Ovary (tissue), 9 donors: ENCODE data around the gene HLCS. TPM values are rescaled to one million over a fixed set of nuclear protein-coding genes. Genes with fewer than 3 reads are reported as not detected.

Experiments
- DNase-seq, 5 donors: peaks; one replicate each; pipeline ENCODE4 v3.0.0-alpha.2; 2019 to 2020
- H3K27ac ChIP-seq, 2 donors: fragments of 200-600 bp; one replicate each; pipeline versions ENCODE4 v1.5.1 to v1.8.0; 2019 to 2022
- H3K27me3 ChIP-seq: fragments of 200-600 bp; one replicate; pipeline ENCODE4 v1.8.0; 2022
- H3K36me3 ChIP-seq: fragments of 200-600 bp; sonication (generic); one replicate; pipeline ENCODE4 v1.5.1; 2019
- H3K4me1 ChIP-seq: one replicate; pipeline ENCODE4 v1.8.1; 2013; ENCODE audit warnings: mild to moderate bottlenecking, moderate library complexity; ENCODE audit not compliant: insufficient read depth
- H3K4me3 ChIP-seq: fragments of 200-600 bp; sonication (generic); one replicate; pipeline ENCODE4 v1.5.1; 2017
- H3K9me3 ChIP-seq, 2 donors: fragments of 200-600 bp in 1 of 2; sonication (generic) in 1 of 2; one replicate each; pipeline versions ENCODE4 v1.5.1 to v1.8.1; 2013 to 2019; ENCODE audit warnings: mild to moderate bottlenecking in 1 of 2, moderate library complexity in 1 of 2
- CTCF ChIP-seq, 3 donors: fragments of 450-650 bp in 2 of 3; fragments of 200-600 bp in 1 of 3; IDR thresholded peaks; one replicate each; pipeline versions ENCODE4 v1.5.1 to v1.8.0; 2016 to 2022; ENCODE audit warnings: antibody characterized with exemption in 3 of 3, mild to moderate bottlenecking in 1 of 3
- EP300 ChIP-seq: sonication (generic); formaldehyde crosslinking; IDR thresholded peaks from one replicate; pipeline ENCODE4 v1.6.1; 2017; ENCODE audit warnings: antibody characterized with exemption
- POLR2A ChIP-seq: fragments of 450-650 bp; IDR thresholded peaks from one replicate; pipeline ENCODE4 v1.6.1; 2017; ENCODE audit warnings: antibody characterized with exemption, mild to moderate bottlenecking, moderate library complexity
- WGBS, 3 donors: extraction: QIAGEN DNeasy Blood & Tissue Kit in 1 of 3; methylation state at CpG; one replicate each; pipeline versions ENCODE4 v1.1.5 to v1.1.7; 2013 to 2017; 5-methylcytosine and 5-hydroxymethylcytosine counted together
- intact Hi-C, 4 donors: fragments of 100-400 bp; cut with DNase I; formaldehyde crosslinking; loops; one replicate each; pipeline versions ENCODE4 v1.11.0 to v1.15.1; 2022 to 2023
- polyA plus RNA-seq, 2 donors: library from polyadenylated mRNA; stranded (reverse); fragments of 200-250 nt in 1 of 2; fragments of 350-450 nt in 1 of 2; fragmentation: Illumina TruSeq in 1 of 2; extraction: RNeasy Lipid Tissue Mini Kit (QIAGEN cat#74804) in 1 of 2; gene quantifications; one replicate each; pipeline ENCODE4 v1.2.3, GENCODE V29; 2013 to 2014
- total RNA-seq, 7 donors: library from RNA; depleted of rRNA in 2 of 7; stranded (reverse); fragments of >200 nt in 2 of 7; fragmentation: NEBNext Ultra II Directional in 3 of 7; extraction: Animal tissue kit (Norgen Biotek cat#: 25700) in 3 of 7; gene quantifications; one replicate each; pipeline versions ENCODE4 v1.1.0 to v1.2.4, GENCODE V29; 2016 to 2023
- donor health status: DM: no; HTN: no; CAD: no; lungs with moderate emphysema.
- donor health status: DM: no; HTN: no; CAD: no.
- donor health status: Bipolar disorder and iron deficiency.
- donor health status: DM: yes; HTN: yes; CAD: no.
- donor health status: DM: no; HTN: no; CAD: no.
- donor health status: DM: yes; HTN: yes; CAD: no.

The HLCS gene
- total and polyA plus RNA-seq, 9 donors = 4.0 to 20.3 (median 12.4) TPM

- no peak for DNase-seq
- Histone ChIP-seq H3K9me3 (no peaks in the 10 kb centered on the region), H3K36me3 (no peaks in the 10 kb centered on the region), H3K4me1 (peaks cover 3% of the 10 kb centered on the region), H3K27ac (no peak overlapping the region), H3K4me3 (no peak overlapping the region), H3K27me3 (no peaks in the 10 kb centered on the region)
- no peak for TF ChIP-seq POLR2A
- TF ChIP-seq CTCF (IDR thresholded peaks at IDR 0.05) = no peak
- no peak for TF ChIP-seq EP300
- 86 to 92% (median 89%) methylated on average over 18 of the region's 18 CpGs for WGBS, 3 donors
- intact Hi-C loops = loop anchor here in 1 of 4 donors (10.0 kb wide), 1 partner anchor 498 kb away; no protein-coding TSS in a partner anchor
Observed at GRCh38 chr21:36922861-36923260, 43.6 kb downstream of the HLCS start.

GRCh38 chr21:36918291-36918690, 48.2 kb downstream of the HLCS start:
- intact Hi-C loops = no loop called here
- Histone ChIP-seq H3K9me3 (no peaks in the 10 kb centered on the region), H3K27me3 (no peaks in the 10 kb centered on the region), H3K4me1 (peaks cover 1% of the 10 kb centered on the region), H3K27ac (no peak overlapping the region), H3K36me3 (no peaks in the 10 kb centered on the region), H3K4me3 (no peak overlapping the region)
- no peak for DNase-seq
- TF ChIP-seq CTCF (IDR thresholded peaks at IDR 0.05) (no peak), EP300 (no peak), POLR2A (no peak)
- WGBS, 3 donors = 49 to 65% (median 64%) methylated on average over 4 of the region's 4 CpGs

GRCh38 chr21:36917471-36918158, 48.9 kb downstream of the HLCS start:
- Histone ChIP-seq H3K27ac (no peak overlapping the region), H3K36me3 (no peaks in the 10 kb centered on the region), H3K27me3 (no peaks in the 10 kb centered on the region), H3K9me3 (no peaks in the 10 kb centered on the region), H3K4me3 (no peak overlapping the region), H3K4me1 (peaks cover 1% of the 10 kb centered on the region)
- intact Hi-C loops = no loop called here
- DNase-seq = no peak
- WGBS, 3 donors = 26 to 40% (median 36%) methylated on average over 8 of the region's 8 CpGs
- TF ChIP-seq POLR2A (no peak), EP300 (no peak), CTCF (IDR thresholded peaks at IDR 0.05) (no peak)

GRCh38 chr21:36916718-36917117, 49.8 kb downstream of the HLCS start:
- no peak for TF ChIP-seq POLR2A
- TF ChIP-seq EP300 = no peak
- TF ChIP-seq CTCF (IDR thresholded peaks at IDR 0.05) = no peak
- intact Hi-C loops = no loop called here
- WGBS, 3 donors = 88 to 92% (median 89%) methylated on average over 3 of the region's 3 CpGs

More at GRCh38 chr21:36916718-36917117, 49.8 kb downstream of the HLCS start:
- Histone ChIP-seq H3K27ac (no peak overlapping the region), H3K36me3 (no peaks in the 10 kb centered on the region), H3K9me3 (no peaks in the 10 kb centered on the region), H3K27me3 (no peaks in the 10 kb centered on the region), H3K4me3 (no peak overlapping the region), H3K4me1 (peaks cover 1% of the 10 kb centered on the region)
- DNase-seq = no peak
